HTERT RPE-1 (cell line): Measurements from ENCODE around the gene CABCOCO1.

ENCODE experiments used
- in situ Hi-C: fragments of 300-500 bp; cut with MboI; formaldehyde crosslinking; loops from 4 replicates; pipeline ENCODE4 v1.14.3; 2020; ENCODE audit warnings: low sequenced_read_pairs

Gene CABCOCO1

DNA sequence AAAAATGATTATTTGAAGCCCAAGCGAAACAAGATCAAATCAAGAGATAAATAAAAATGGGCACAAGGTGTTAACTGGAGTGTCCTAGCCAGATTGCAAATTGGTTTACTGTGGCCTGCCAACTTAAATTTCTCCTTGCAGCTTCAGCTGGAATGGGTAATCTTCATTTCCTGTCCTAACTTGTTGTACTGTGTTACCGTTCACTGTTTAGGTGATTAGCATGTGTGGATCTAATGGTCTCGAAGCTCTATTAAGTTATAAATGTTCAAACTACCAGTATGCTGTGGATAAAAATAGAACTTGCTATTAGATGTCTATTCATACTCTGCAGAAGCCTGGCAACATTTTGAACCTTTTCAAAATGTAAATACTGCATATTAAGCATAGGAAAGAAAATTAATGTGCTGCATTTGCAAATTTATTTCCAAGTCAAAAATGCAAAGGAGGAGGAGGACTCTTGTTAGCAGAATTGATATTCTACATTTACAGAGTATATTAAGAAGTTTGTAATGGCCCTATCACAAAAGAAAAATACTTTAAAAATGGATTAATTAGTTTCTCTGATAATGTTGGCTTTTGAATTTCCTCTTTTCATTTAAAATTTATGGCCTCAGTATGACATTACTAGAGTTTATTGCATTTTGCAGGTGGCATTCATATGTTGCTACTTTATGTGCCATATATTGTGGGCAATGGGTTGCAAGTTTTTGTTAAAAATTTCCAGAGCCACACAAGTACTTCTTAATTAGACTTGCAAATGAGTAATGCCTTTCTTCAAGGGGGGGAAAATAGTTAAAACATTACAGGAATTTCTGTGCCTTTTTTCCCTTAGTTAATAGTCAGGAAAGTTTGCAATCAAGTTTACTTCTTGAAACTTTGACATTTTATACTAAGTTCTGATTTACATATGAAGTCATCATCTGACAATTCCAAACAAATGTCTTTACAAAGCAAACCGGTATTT, 92.1 kb downstream of the CABCOCO1 start:
- in situ Hi-C loops, result no loop called here

- in situ Hi-C loops, result no loop called here
Measured at GRCh38 chr10:61757001-61757400, 94.3 kb downstream of the CABCOCO1 start.

- in situ Hi-C loops, result no loop called here
Measured at GRCh38 chr10:61757525-61758397, 95.0 kb downstream of the CABCOCO1 start.

DNA sequence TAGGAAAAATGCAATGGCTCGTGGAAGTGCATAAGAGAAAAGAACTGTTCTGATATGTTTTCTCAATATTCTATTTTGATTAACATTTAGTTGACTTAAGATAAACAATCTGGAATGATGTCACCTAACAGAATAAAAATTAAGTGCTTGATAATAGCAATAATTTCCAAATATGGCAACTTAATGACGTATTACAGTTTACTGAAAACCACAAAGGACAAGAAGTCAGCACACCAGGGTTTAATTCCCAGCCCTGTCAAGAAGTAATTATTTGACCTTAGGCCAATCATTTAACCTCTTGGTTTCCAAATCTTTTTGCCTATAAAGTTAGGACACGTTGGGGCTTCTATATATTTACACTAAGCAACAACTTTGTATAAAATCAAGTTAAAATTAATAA, 95.7 kb downstream of the CABCOCO1 start:
- in situ Hi-C loops, result no loop called here

GRCh38 chr10:61759751-61760150, 97.0 kb downstream of the CABCOCO1 start:
- in situ Hi-C loops, result no loop called here

- in situ Hi-C loops, result no loop called here
Measured at GRCh38 chr10:61760943-61761824, 98.5 kb downstream of the CABCOCO1 start.

- in situ Hi-C loops, result no loop called here
Measured at GRCh38 chr10:61761825-61762217, 99.1 kb downstream of the CABCOCO1 start.

- in situ Hi-C loops, result no loop called here
Measured at GRCh38 chr10:61763778-61764177, 101.0 kb downstream of the CABCOCO1 start.

- in situ Hi-C loops, result no loop called here
Measured at GRCh38 chr10:61764486-61764885, 101.8 kb downstream of the CABCOCO1 start.

DNA sequence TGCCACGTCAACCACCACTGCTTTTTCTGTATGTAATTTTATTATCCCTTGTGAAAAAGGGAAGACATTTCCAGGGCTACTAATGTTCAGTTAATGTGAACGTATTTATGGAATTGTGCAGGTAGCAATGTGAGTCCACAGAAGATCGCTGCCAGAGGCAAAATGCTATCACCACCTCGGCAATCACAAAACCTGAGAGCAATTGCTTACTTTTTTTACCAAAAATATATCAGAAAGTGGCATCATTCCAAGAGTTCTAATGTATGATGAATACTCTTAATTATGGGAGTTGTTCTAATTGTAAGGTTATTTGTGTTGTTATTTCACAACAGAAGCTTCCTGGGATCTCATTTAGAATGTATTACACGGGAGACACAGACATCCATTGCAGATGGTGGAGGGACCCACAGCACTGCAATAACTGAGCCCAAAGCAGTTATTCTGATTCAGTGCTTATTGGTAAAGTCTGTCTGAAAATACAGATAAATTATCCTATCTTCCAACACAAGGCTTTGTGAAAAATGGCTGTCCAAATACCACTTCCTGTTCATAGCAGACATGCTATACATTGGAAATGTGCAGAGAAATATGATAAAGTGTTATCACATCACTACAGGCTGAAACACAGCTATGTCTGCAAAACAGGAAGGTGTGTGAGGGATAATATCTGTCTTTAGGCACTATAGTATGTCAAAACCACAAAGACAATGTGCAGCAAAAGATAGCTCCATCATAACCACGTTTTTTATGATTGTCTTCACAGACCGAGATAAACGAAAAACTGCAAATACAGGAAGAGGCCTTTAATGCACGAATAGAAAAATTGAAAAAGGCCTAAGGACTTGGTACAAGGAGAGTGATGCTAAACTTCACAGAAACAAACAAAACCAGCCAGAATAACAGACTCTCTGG, 102.7 kb downstream of the CABCOCO1 start:
- in situ Hi-C loops, result no loop called here

GRCh38 chr10:61766927-61767326, 104.2 kb downstream of the CABCOCO1 start:
- in situ Hi-C loops, result no loop called here

- in situ Hi-C loops, result no loop called here
Measured at GRCh38 chr10:61774031-61774430, 111.3 kb downstream of the CABCOCO1 start.

DNA sequence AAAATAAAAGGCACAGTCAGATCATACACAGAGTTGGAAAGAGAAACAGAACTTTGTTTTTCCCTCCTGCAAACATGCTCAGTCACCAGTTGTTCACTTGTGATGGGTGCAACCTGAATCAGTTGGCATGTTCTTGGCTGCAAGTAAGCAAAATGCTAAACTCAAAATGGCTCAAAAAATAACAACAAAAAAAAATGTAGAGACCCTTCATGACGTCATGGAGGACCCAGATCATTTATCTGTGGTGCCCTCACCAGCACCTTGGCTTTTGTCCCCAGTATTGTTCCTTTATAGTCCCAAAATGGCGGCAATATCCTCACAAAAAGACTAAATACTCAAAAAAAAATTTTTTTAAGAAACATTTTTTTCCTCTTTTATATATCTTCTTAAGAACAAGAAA, 112.4 kb downstream of the CABCOCO1 start:
- in situ Hi-C loops, result no loop called here

- in situ Hi-C loops, result no loop called here
Measured at GRCh38 chr10:61776615-61777266, 114.0 kb downstream of the CABCOCO1 start.

DNA sequence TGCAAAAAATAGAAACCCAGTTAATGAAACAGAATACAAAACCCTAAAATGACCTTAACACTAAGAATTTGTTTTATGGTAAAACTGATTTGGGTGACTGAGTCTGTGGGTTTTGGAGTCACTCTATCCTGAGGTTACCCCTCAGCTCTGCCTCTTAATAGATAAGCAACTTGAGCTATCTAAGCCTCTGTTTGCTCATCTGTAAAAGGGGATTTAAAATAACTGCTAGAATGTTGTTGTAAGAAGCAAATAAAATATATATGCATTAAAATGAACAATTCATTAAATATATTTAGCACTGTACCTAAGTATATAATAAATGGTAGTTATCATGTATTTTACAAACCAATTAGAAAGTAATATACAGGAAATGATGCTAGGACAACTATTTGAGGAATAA, 115.4 kb downstream of the CABCOCO1 start:
- in situ Hi-C loops, result no loop called here

DNA sequence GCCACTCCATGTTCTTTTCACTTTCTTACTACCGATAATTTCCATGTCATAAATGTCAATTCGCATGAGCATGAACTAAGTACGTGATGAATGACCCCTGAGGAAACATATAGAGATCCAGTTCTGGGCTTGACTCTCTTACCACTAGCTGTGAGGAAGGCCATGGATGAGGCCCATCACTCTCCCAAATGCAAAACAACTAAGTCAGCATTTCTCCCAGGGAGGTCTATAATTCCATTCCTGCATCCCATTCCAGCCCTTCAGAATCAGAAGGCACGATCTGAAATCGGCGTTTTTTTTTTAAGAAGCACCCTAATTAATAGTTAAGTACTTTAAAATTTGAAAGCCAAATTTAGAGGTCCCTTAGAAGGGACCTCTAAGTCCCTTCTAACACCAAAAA, 116.5 kb downstream of the CABCOCO1 start:
- in situ Hi-C loops, result no loop called here

- in situ Hi-C loops, result no loop called here
Measured at GRCh38 chr10:61779950-61780659, 117.4 kb downstream of the CABCOCO1 start.

DNA sequence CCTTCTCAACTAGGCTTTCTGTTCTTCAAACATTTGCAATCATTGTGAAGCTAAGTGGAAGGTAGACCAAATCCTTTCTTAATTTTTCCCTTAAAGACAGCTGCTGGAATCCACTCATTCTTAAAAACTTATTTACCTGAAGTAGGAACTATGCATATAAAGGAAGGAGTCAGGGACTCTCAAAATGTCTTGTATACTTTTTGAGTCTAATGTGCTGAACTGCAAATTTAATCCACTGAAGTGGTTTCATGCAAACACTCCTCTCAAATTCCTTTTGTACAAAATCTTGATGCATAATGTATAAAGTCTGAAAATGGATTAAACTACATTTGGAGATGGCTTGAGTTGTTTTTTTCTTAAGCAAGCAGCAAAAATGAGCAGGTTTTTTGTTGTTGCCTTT, 118.0 kb downstream of the CABCOCO1 start:
- in situ Hi-C loops, result no loop called here
